CD4-positive, alpha-beta T cell treated with Interleukin-21 for 1 hour (primary cell): ENCODE data around the gene CD19.

Experiments
- DNase-seq: peaks from one replicate; pipeline ENCODE4 v3.0.0-alpha.2; 2020

Gene CD19

DNA sequence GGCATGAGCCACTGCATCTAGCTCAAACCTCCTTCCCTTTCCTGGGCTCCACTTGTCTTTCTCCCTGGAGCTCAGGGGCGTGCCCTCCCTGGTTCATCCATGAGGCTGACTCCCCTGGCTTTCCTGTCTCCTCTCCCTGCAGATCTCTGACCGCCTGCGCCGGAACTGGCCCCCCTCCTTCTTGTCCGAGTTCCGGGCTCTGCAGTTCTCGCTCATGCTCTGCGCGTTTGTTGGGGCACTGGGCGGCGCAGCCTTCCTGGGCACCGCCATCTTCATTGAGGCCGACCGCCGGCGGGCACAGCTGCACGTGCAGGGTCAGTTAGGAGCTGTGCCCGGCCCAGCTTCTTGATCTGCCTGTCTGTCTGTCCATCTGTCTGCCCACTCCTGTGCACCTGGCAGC is 51.9 kb downstream of the CD19 start:
- no peak for DNase-seq

GRCh38 chr16:28984091-28984490 is 52.3 kb downstream of the CD19 start:
- DNase-seq: no peak

GRCh38 chr16:28984619-28985135 is 52.9 kb downstream of the CD19 start, which contains the start of gene LAT:
TSS of gene LAT (plus strand) at chr16:28985052. CDS start at chr16:28985418, 366 bp downstream.
- DNase-seq: peak; percentile 80

DNA sequence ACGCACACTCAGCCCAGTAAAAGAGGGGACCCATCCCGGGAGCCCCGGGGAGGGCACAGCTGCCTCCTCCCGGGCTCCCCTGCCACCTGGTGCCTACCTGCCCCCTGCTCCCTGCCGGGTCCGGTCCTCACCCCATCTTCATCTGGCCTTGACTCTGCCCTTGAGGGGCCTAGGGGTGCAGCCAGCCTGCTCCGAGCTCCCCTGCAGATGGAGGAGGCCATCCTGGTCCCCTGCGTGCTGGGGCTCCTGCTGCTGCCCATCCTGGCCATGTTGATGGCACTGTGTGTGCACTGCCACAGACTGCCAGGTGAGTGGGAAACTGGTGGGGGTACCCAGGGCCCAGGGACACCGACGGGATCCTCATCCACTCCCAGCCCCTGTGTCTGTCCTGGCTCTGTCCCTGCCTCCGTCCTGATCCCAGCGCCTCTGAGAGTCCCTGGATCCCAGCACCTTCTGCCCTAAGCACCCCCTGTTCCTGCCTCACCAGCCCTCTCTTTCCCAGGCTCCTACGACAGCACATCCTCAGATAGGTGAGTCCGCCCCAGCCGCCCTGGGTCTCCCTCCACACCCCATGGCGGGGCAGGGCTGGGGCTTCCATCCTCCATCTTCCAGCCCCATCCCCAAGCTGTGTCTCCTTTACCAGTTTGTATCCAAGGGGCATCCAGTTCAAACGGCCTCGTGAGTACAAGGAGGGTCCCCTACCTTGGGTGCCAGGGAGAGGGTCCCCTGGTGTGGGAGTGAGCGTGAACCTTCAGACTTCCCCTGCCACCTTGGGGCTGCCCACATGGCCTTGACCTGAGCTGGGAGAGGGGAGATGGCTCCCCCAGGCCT is 53.7 kb downstream of the CD19 start:
- DNase-seq: no peak

DNA sequence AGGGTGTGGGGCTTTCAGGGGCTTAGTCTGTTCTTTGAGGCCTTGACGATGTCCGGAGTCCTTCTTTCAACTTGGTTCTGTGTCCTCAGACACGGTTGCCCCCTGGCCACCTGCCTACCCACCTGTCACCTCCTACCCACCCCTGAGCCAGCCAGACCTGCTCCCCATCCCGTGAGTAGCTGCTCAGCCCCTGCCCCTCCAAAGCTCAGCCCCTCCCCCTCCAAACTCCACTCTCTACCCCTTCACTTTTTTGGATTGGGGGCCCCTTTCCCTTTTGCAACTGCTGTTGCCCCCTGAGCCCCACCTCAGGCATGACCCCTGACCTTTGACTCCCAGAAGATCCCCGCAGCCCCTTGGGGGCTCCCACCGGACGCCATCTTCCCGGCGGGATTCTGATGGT is 54.3 kb downstream of the CD19 start:
- DNase-seq: no peak

DNA sequence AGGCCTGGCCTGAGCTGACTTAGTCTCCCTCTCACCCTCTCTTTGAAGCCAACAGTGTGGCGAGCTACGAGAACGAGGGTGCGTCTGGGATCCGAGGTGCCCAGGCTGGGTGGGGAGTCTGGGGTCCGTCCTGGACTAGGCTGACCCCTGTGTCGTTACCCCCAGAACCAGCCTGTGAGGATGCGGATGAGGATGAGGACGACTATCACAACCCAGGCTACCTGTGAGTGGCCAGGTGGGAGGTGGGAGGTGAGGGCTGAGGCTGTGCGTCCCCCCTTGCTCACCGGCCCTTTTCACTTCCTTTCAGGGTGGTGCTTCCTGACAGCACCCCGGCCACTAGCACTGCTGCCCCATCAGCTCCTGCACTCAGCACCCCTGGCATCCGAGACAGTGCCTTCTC is 54.7 kb downstream of the CD19 start:
- no peak for DNase-seq

DNA sequence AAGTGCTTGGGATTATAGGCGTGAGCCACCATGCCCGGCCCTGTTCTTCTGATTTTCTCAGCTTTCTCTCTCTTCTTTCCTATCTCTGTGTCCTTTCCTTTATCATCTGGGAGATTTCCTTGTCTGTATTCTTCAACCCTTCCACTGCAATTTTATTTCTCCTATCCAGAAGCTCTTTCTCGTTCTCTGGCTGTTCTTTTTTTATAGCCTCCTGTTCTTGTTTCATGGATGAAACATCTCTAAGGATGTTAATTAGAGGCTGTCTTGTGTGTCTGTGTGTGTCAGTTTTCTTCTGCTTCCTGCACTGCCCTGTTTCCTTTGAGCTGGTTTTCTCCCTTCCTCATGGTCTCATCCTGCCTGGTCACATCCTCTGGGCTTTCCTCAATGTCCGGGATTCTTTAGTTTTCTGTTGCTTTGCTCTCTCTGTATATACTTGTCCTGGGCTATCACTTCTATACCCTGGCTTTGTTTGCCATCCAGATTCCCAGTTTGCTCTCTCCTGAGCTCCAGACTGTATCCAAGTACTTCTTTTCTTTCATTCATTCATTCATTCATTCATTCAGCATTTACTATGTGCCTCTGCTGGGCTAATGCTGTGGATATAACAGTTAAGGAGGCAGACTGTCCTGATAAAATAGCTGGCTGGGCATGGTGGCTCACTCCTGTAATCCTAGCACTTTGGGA is 55.5 kb downstream of the CD19 start:
- no peak for DNase-seq
